DOHH2 (cell line): ENCODE measurements around the gene FZD1.

Experiments
- H3F3A ChIP-seq: fragments of 200-600 bp; sonication (generic), shearing (Covaris generic); 2 replicates; pipeline ENCODE4 v1.6.0; 2016; ENCODE audit warnings: antibody characterized with exemption, mild to moderate bottlenecking; ENCODE audit not compliant: control insufficient read depth, insufficient read depth
- H3K27ac ChIP-seq: fragments of 200-600 bp; sonication (generic); 2 replicates; pipeline ENCODE4 v1.5.1; 2014; ENCODE audit warnings: low read depth, mild to moderate bottlenecking, low read length, moderate library complexity
- H3K27me3 ChIP-seq: fragments of 200-600 bp; sonication (generic); 2 replicates; pipeline ENCODE4 v1.6.1; 2014; ENCODE audit warnings: mild to moderate bottlenecking, low read length, mixed read lengths; ENCODE audit not compliant: control insufficient read depth
- H3K36me3 ChIP-seq: fragments of 200-600 bp; sonication (generic); 2 replicates; pipeline ENCODE4 v1.6.1; 2014; ENCODE audit warnings: mild to moderate bottlenecking, low read length, moderate library complexity, mixed read lengths; ENCODE audit not compliant: control insufficient read depth
- H3K4me1 ChIP-seq: fragments of 200-600 bp; sonication (generic); 2 replicates; pipeline ENCODE4 v1.6.1; 2014; ENCODE audit warnings: mild to moderate bottlenecking, low read length, mixed read lengths; ENCODE audit not compliant: control insufficient read depth
- H3K4me2 ChIP-seq: fragments of 200-600 bp; sonication (generic); 2 replicates; pipeline ENCODE4 v1.6.0; 2014; ENCODE audit warnings: mild to moderate bottlenecking, low read length, moderate library complexity
- H3K4me3 ChIP-seq: fragments of 200-600 bp; sonication (generic); 2 replicates; pipeline ENCODE4 v1.5.1; 2014; ENCODE audit warnings: mild to moderate bottlenecking, low read length, mixed read lengths
- H3K79me2 ChIP-seq: fragments of 200-600 bp; sonication (generic); 2 replicates; pipeline ENCODE4 v1.6.1; 2014; ENCODE audit warnings: mild to moderate bottlenecking, low read length, mixed read lengths; ENCODE audit not compliant: control insufficient read depth
- H3K9me2 ChIP-seq: fragments of 200-600 bp; sonication (generic); replicated peaks from 2 replicates; pipeline ENCODE4 v1.6.1; 2014; ENCODE audit warnings: mild to moderate bottlenecking, low read length, mixed read lengths; ENCODE audit not compliant: control insufficient read depth
- H3K9me3 ChIP-seq: fragments of 200-600 bp; sonication (generic); 2 replicates; pipeline ENCODE4 v1.6.1; 2014; ENCODE audit warnings: antibody characterized with exemption, low read length, mixed read lengths; ENCODE audit not compliant: control insufficient read depth, insufficient read depth
- H4K20me1 ChIP-seq: fragments of 200-600 bp; sonication (generic); 2 replicates; pipeline ENCODE4 v1.6.0; 2014; ENCODE audit warnings: low read depth, mild to moderate bottlenecking, antibody characterized with exemption, low read length, moderate library complexity; ENCODE audit not compliant: control insufficient read depth, insufficient read depth
- CTCF ChIP-seq: fragments of 200-600 bp; sonication (generic); IDR thresholded peaks from one replicate; pipeline ENCODE4 v1.5.1; 2014; ENCODE audit warnings: antibody characterized with exemption, mild to moderate bottlenecking, low read depth, low read length; ENCODE audit not compliant: poor library complexity, severe bottlenecking
- EZH2phosphoT487 ChIP-seq: fragments of 200-600 bp; sonication (generic); IDR thresholded peaks from 2 replicates; pipeline ENCODE4 v1.6.1; 2017; ENCODE audit warnings: borderline replicate concordance, mild to moderate bottlenecking, antibody characterized with exemption, low read length, moderate library complexity, mixed read lengths

FZD1 gene

GRCh38 chr7:91287371-91288084, 23.3 kb downstream of the FZD1 start:
- Histone ChIP-seq H3K27ac (no peak overlapping the region), H3K4me2 (no peak overlapping the region), H3K4me3 (no peak overlapping the region), H3K27me3 (no peaks in the 10 kb centered on the region), H3K79me2 (no peaks in the 10 kb centered on the region), H3K9me2 (no peaks in the 10 kb centered on the region), H3K36me3 (no peaks in the 10 kb centered on the region), H3F3A (no peaks in the 10 kb centered on the region), H3K9me3 (no peaks in the 10 kb centered on the region), H4K20me1 (no peaks in the 10 kb centered on the region), H3K4me1 (no peaks in the 10 kb centered on the region)
- TF ChIP-seq EZH2phosphoT487 (no peak), CTCF (no peak)

- Histone ChIP-seq H3K4me2 (no peak overlapping the region), H3K36me3 (no peaks in the 10 kb centered on the region), H3K4me1 (no peaks in the 10 kb centered on the region), H3K27ac (no peak overlapping the region), H3K9me2 (no peaks in the 10 kb centered on the region), H3K79me2 (no peaks in the 10 kb centered on the region), H3K9me3 (no peaks in the 10 kb centered on the region), H4K20me1 (no peaks in the 10 kb centered on the region), H3K27me3 (no peaks in the 10 kb centered on the region), H3F3A (no peaks in the 10 kb centered on the region), H3K4me3 (no peak overlapping the region)
- no peak for TF ChIP-seq EZH2phosphoT487
- TF ChIP-seq CTCF, result peak; percentile 92
Measured at GRCh38 chr7:91288208-91288824, 24.1 kb downstream of the FZD1 start.

- Histone ChIP-seq H3F3A (no peaks in the 10 kb centered on the region), H3K27me3 (no peaks in the 10 kb centered on the region), H3K79me2 (no peaks in the 10 kb centered on the region), H3K36me3 (no peaks in the 10 kb centered on the region), H3K4me1 (no peaks in the 10 kb centered on the region), H3K9me2 (no peaks in the 10 kb centered on the region), H3K27ac (no peak overlapping the region), H4K20me1 (no peaks in the 10 kb centered on the region), H3K4me3 (no peak overlapping the region), H3K9me3 (no peaks in the 10 kb centered on the region), H3K4me2 (no peak overlapping the region)
- no peak for TF ChIP-seq CTCF
- TF ChIP-seq EZH2phosphoT487, result no peak
Measured at GRCh38 chr7:91289633-91290254, 25.5 kb downstream of the FZD1 start.
